Esophagus (tissue), 2 donors: Measurements from ENCODE around the gene SNHG17. TPM values are rescaled to one million over a fixed set of nuclear protein-coding genes. Genes with fewer than 3 reads are reported as not detected.
"Not testable (repeated sequence)": the region's sequence is repeated elsewhere in the genome, so short reads cannot be mapped to it uniquely, and the experiment has no call there.

Source experiments
- H3K27ac ChIP-seq, 2 donors: one replicate each; pipeline ENCODE4 v1.5.1; 2013; ENCODE audit warnings: low read depth in 2 of 2, mild to moderate bottlenecking in 2 of 2, inconsistent platforms in 1 of 2, low read length in 1 of 2, moderate library complexity in 1 of 2
- H3K27me3 ChIP-seq, 2 donors: one replicate each; pipeline ENCODE4 v1.6.1; 2013; ENCODE audit warnings: low read length in 2 of 2, control low read depth in 1 of 2, mild to moderate bottlenecking in 1 of 2; ENCODE audit not compliant: insufficient read depth in 2 of 2, control insufficient read depth in 1 of 2
- H3K36me3 ChIP-seq, 2 donors: one replicate each; pipeline ENCODE4 v1.6.1; 2013; ENCODE audit warnings: low read length in 1 of 2; ENCODE audit not compliant: control insufficient read depth in 2 of 2, insufficient read depth in 2 of 2
- H3K4me1 ChIP-seq, 2 donors: one replicate each; pipeline ENCODE4 v1.6.1; 2013; ENCODE audit warnings: low read length in 1 of 2; ENCODE audit not compliant: control insufficient read depth in 2 of 2, insufficient read depth in 2 of 2
- H3K4me3 ChIP-seq, 2 donors: one replicate each; pipeline ENCODE4 v1.5.1; 2013; ENCODE audit warnings: low read length in 2 of 2, mild to moderate bottlenecking in 2 of 2, low read depth in 1 of 2, moderate library complexity in 1 of 2
- H3K9me3 ChIP-seq, 2 donors: one replicate each; pipeline ENCODE4 v1.6.1; 2013; ENCODE audit warnings: mild to moderate bottlenecking in 2 of 2, low read depth in 1 of 2, low read length in 1 of 2, moderate library complexity in 1 of 2; ENCODE audit not compliant: control insufficient read depth in 2 of 2, insufficient read depth in 1 of 2
- WGBS, 2 donors: extraction: QIAGEN DNeasy Blood & Tissue Kit; methylation state at CpG; one replicate each; pipeline ENCODE4 v1.1.7; 2013; 5-methylcytosine and 5-hydroxymethylcytosine counted together
- polyA plus RNA-seq, 2 donors: library from polyadenylated mRNA; stranded (reverse); fragments of 200-250 nt; gene quantifications; one replicate each; pipeline ENCODE4 v1.2.3, GENCODE V29; 2013
- donor health status: healthy with polysubstance abuse.
- donor health status: Bipolar disorder and iron deficiency.

SNHG17 gene
- polyA plus RNA-seq, 2 donors = 32.6 to 39.3 TPM

DNA sequence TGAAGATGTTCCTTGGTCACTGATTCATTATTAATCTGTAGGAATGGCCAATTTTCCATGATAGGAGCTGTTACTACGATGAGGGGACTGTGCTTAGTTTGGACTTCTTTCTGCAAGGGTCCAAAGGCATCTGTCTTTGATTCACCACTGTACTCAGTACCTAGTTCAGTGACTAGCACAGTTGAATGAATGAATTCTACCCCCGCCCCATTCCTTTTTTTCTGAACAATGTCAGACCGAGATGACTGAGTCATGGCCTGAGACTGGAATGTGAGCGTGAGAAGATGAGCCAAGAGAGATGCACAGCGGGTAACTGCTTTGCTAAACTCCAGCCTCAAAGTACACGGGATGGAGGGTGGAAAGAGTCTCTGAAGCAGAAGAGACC lies 419 bp upstream of the SNHG17 start:
- Histone ChIP-seq H3K9me3 (peaks cover 0 to 3% of the 10 kb centered on the region in 2 donors), H3K4me3 (no peak overlapping the region), H3K27ac (no peak overlapping the region), H3K36me3 (peaks cover 10 to 25% of the 10 kb centered on the region in 2 donors), H3K4me1 (peaks cover 4 to 18% of the 10 kb centered on the region in 2 donors), H3K27me3 (no peaks in the 10 kb centered on the region)
- 61% methylated on average over 6 of the region's 6 CpGs for WGBS, 2 donors

DNA sequence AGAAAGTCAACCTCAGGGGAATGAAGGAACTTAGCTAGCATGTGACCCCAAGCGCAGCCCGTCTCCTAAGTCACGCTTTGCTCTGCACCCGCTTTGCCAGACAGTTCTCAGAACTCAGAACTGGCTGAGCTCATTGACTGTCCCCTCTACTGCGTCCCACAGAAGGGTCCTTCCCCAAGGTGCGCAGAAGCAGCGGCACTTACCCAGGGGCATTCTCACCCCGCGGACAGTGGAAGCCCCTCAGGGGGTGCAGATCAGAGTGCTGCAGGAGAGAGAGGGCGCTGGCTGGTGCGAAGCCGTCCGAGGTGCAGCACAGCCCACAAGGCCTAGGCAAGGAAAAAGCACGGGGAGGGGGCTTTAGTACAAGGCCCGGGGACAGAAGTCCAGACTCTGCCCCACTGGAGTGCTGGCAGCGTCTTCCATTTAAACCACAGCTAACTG lies 807 bp downstream of the SNHG17 start:
- peaks cover 4 to 18% of the 10 kb centered on the region in 2 donors for H3K4me1 ChIP-seq
- peaks cover 15 to 33% of the 10 kb centered on the region in 2 donors for H3K36me3 ChIP-seq
- WGBS, 2 donors = 4% methylated on average over 16 of the region's 16 CpGs
- peak overlapping the region; percentile 74 to 82 for H3K4me3 ChIP-seq
- H3K9me3 ChIP-seq = peaks cover 0 to 3% of the 10 kb centered on the region in 2 donors
- peak overlapping the region; percentile 76 to 88 for H3K27ac ChIP-seq
- no peaks in the 10 kb centered on the region for H3K27me3 ChIP-seq

DNA sequence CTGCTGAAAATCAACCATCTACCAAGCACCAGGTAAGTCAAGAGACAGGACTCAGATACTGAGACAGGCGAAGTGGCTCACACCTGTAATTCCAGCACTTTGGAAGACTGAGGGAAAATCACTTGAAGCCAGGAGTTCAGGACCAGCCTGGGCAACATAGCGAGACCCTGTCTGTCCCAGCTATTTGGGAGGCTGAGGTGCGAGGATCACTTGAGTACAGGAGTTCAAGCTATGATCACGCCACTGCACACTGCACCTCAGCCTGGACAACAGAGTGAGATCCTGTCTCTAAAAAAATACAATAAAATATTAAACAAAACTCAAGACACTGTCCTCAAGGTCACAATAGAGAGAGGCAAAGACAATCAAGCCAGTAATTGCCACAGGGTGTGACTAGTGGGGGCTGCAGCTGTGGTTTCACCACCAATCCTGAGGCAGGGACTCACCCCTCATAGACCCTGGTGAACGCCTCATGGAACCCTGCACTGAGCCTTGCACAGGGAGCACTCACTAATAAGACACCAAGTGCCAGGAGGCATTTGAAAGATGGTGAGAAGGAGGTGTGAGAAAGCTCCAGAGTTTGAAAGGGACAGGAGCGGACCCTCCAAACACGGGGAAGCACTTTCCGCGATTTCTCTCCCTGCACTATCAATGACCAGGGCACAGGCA lies 1.7 kb downstream of the SNHG17 start:
- 86 to 89% methylated on average over 9 of the region's 9 CpGs for WGBS, 2 donors

DNA sequence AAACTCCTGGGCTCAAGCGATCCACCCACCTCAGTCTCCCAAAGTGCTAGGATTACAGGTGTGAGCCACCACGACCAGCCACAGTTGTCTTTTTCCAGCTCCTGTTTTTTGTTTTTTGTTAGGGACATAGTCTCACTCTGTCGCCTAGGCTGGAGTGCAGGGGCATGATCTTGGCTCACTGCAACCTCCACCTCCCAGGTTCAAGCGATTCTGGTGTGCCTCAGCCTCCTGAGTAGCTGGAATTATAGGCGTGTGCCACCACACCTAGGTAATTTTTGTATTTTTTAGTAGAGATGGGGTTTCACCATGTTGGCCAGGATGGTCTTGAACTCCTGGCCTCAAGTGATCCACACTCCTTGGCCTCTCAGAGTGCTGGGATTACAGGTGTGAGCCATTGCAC lies 2.3 kb downstream of the SNHG17 start:
- not testable (repeated sequence) for H3K4me3 ChIP-seq
- 89 to 90% methylated on average over 5 of the region's 5 CpGs for WGBS, 2 donors

More for the DNA sequence above, 1.7 kb downstream of the SNHG17 start:
- Histone ChIP-seq H3K4me3 (peak overlapping the region; percentile 74 to 82), H3K4me1 (peaks cover 4 to 18% of the 10 kb centered on the region in 2 donors), H3K27ac (no peak overlapping the region), H3K36me3 (peaks cover 23 to 42% of the 10 kb centered on the region in 2 donors), H3K9me3 (peaks cover 0 to 3% of the 10 kb centered on the region in 2 donors), H3K27me3 (no peaks in the 10 kb centered on the region)

DNA sequence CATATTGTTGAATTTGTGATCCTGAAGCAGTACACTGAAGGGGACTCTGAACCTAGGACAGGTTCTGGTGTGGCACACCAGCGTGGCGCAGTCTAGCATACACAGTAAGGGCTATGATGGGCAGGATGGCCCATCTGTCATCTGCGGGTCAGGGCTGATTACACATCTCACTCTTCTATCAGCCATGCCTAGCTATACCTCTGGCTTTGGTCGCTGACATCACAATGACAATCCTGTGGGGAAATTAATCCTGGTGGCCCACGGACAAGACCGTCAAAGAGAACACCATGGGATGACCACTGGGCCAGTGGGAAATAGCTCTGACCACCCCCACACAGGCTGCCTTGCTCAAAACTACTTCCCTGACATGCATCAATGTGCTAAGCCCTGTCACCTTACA lies 2.8 kb downstream of the SNHG17 start:
- no peak overlapping the region for H3K4me3 ChIP-seq
- H3K9me3 ChIP-seq = peaks cover 0 to 3% of the 10 kb centered on the region in 2 donors
- no peak overlapping the region for H3K27ac ChIP-seq
- no peaks in the 10 kb centered on the region for H3K27me3 ChIP-seq
- peaks cover 4 to 18% of the 10 kb centered on the region in 2 donors for H3K4me1 ChIP-seq
- 91 to 96% methylated on average over 6 of the region's 6 CpGs for WGBS, 2 donors
- H3K36me3 ChIP-seq = peaks cover 32 to 51% of the 10 kb centered on the region in 2 donors

More for the DNA sequence above, 2.3 kb downstream of the SNHG17 start:
- H3K27me3 ChIP-seq, H3K9me3 ChIP-seq, H3K27ac ChIP-seq: not testable (repeated sequence)
- Histone ChIP-seq H3K36me3 (peaks cover 29 to 47% of the 10 kb centered on the region in 2 donors), H3K4me1 (peaks cover 4 to 18% of the 10 kb centered on the region in 2 donors)

DNA sequence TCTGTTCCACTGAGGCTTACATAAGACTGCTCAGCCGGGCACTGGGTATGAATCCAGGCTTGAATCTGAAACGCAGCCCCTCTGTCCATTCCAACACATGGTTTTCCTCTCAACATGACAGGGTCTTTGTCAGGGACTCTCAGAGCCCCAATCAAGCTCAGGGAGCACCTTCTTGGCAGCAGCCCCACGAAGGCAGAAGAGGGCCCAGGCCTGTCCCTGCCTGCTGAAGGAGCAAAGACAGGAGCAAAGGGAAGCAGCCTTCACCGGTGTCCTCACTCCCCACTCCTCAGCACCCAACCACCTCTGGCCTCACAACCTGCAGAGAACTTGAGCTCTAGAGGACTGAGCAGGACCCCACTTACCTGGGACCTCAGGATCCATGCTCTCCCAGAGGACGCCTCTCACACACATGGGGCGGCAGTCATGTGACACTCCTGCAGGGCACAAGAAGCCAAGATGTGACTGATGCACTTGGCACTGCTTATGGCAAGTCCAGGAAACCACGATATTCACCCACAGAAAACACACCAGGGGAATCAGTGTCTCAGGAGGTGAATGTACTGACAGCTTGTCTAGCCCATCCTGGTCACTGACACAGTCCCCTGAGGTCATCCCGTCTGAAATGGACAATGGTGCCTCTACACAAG lies 4.3 kb downstream of the SNHG17 start:
- Histone ChIP-seq H3K27me3 (no peaks in the 10 kb centered on the region), H3K4me1 (peaks cover 4 to 18% of the 10 kb centered on the region in 2 donors), H3K36me3 (peaks cover 39 to 63% of the 10 kb centered on the region in 2 donors), H3K4me3 (no peak overlapping the region), H3K9me3 (peaks cover 0 to 3% of the 10 kb centered on the region in 2 donors), H3K27ac (no peak overlapping the region)
- 75 to 84% methylated on average over 8 of the region's 8 CpGs for WGBS, 2 donors

DNA sequence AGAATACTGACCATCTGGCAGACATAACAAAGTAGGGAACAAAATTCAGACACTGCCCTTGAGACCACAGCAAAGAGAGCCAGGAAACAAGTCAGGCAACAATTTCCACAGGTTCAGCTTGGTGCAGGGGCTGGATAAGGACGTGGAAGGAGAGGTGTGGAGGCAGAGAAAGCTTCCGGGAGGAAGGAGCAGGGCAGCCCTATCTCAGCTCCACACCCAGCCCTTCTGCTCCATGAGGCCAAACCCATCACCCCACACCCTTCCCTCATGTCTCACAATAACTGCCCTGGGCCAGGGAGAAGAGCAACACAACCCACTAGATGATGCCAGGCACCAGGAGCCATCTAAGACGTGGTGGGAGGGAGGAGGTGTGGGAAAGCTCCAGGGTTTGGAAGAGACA lies 5.8 kb downstream of the SNHG17 start:
- peaks cover 50 to 74% of the 10 kb centered on the region in 2 donors for H3K36me3 ChIP-seq
- WGBS, 2 donors = 65 to 90% methylated on average over 3 of the region's 3 CpGs
- peaks cover 0 to 3% of the 10 kb centered on the region in 2 donors for H3K9me3 ChIP-seq
- H3K4me1 ChIP-seq = peaks cover 3 to 18% of the 10 kb centered on the region in 2 donors
- H3K27ac ChIP-seq = no peak overlapping the region
- no peak overlapping the region for H3K4me3 ChIP-seq
- no peaks in the 10 kb centered on the region for H3K27me3 ChIP-seq

DNA sequence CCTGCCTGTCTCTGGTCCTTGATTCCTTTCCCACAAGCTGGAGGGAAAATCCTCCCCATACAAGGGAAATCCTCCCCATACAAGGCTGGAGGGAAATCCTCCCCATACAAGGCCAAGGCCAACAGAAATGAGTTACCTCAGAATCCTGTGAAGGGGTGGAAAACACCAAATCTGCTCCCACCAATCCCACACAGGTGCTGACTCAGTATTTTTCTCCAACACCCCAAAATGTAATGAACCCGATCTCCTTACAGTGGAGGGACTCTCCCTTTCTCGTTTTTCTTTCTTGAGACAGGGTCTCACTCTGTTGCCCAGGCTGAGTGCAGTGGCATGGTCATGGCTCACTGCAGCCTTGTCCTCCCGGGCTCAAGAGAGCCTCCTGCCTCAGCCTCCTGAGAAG lies 6.3 kb downstream of the SNHG17 start:
- 84 to 92% methylated on average over 3 of the region's 3 CpGs for whole genome bisulfite sequencing, 2 donors

DNA sequence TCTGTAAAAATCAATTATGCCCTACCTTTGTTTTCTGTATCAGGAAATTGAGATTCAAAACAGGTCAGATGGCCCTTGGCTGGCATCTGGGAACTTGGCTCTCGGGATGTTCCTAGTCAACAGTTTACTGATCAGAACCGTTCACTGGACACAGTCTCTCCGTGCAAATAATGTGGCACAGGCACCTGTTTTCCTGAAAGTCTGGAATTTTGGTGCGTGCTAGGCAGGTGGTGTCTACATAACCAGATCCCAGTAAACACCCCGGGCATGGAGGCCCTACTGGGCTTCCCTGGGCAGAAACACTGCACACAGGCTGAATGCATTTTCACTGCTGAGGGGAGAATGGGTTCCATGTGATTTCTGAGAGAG lies 7.5 kb downstream of the SNHG17 start:
- H3K4me1 ChIP-seq = peaks cover 0 to 9% of the 10 kb centered on the region in 2 donors
- peaks cover 52 to 71% of the 10 kb centered on the region in 2 donors for H3K36me3 ChIP-seq
- no peak overlapping the region for H3K4me3 ChIP-seq
- H3K27ac ChIP-seq = no peak overlapping the region
- no peaks in the 10 kb centered on the region for H3K27me3 ChIP-seq
- WGBS, 2 donors = 75 to 84% methylated on average over 5 of the region's 5 CpGs
- peaks cover 0 to 3% of the 10 kb centered on the region in 2 donors for H3K9me3 ChIP-seq

More for the DNA sequence above, 6.3 kb downstream of the SNHG17 start:
- Histone ChIP-seq H3K27ac (no peak overlapping the region), H3K36me3 (peaks cover 52 to 75% of the 10 kb centered on the region in 2 donors), H3K27me3 (no peaks in the 10 kb centered on the region), H3K4me3 (no peak overlapping the region), H3K4me1 (peaks cover 2 to 14% of the 10 kb centered on the region in 2 donors), H3K9me3 (peaks cover 0 to 3% of the 10 kb centered on the region in 2 donors)
